ENCODE data around the gene TIGD4.

- TF ChIP-seq POLR2A (IDR thresholded peaks at IDR 0.05; ENCODE audit: low read length): no peak
- no peak for TF ChIP-seq GATA1 (IDR thresholded peaks at IDR 0.05; ENCODE audit: low read depth, low read length)
These were observed 29.1 kb upstream of the TIGD4 start for GRCh38 chr4:152808670-152809069.

Measured in erythroblast (primary cell).